Heart right ventricle (tissue), 16 donors: ENCODE data around the gene HNF4A. TPM values are rescaled to one million over a fixed set of nuclear protein-coding genes. Genes with fewer than 3 reads are reported as not detected.

Experiments used
- ATAC-seq, 8 donors: fragments of 200-7000 bp; cut with Tn5 transposase; one replicate each; pipeline ENCODE4 v1.9.1; 2020; ENCODE audit warnings: mild to moderate bottlenecking in 8 of 8, moderate library complexity in 8 of 8, moderate number of reproducible peaks in 1 of 8
- DNase-seq, 2 donors: peaks; one replicate each; pipeline ENCODE4 v3.0.0-alpha.2; 2020
- H3K27ac ChIP-seq, 10 donors: fragments of 200-600 bp; sonication (generic) in 2 of 10; one replicate each; pipeline versions ENCODE4 v1.5.0 to v1.8.0; 2020 to 2022; ENCODE audit warnings: mild to moderate bottlenecking in 3 of 10
- H3K27me3 ChIP-seq, 7 donors: fragments of 200-600 bp; one replicate each; pipeline ENCODE4 v1.8.0; 2021 to 2022; ENCODE audit warnings: mild to moderate bottlenecking in 2 of 7
- H3K36me3 ChIP-seq, 9 donors: fragments of 200-600 bp; sonication (generic) in 1 of 9; one replicate each; pipeline versions ENCODE4 v1.5.0 to v1.8.0; 2020 to 2022; ENCODE audit warnings: mild to moderate bottlenecking in 2 of 9
- H3K4me1 ChIP-seq, 9 donors: fragments of 200-600 bp; sonication (generic) in 1 of 9; one replicate each; pipeline versions ENCODE4 v1.5.0 to v1.8.0; 2020 to 2022; ENCODE audit warnings: mild to moderate bottlenecking in 4 of 9
- H3K4me3 ChIP-seq, 10 donors: fragments of 200-600 bp; sonication (generic) in 2 of 10; one replicate each; pipeline versions ENCODE4 v1.5.0 to v1.8.0; 2020 to 2022; ENCODE audit warnings: mild to moderate bottlenecking in 7 of 10, moderate library complexity in 2 of 10
- H3K9me3 ChIP-seq, 11 donors: fragments of 200-600 bp in 10 of 11; sonication (generic) in 2 of 11; one replicate each; pipeline versions ENCODE4 v1.5.0 to v1.8.0; 2013 to 2022; ENCODE audit warnings: mild to moderate bottlenecking in 2 of 11, control low read depth in 1 of 11, moderate library complexity in 1 of 11
- CTCF ChIP-seq, 9 donors: fragments of 200-600 bp; sonication (generic) in 2 of 9; IDR thresholded peaks; one replicate each; pipeline versions ENCODE4 v1.5.0 to v1.8.0; 2021 to 2022; ENCODE audit warnings: antibody characterized with exemption in 9 of 9, mild to moderate bottlenecking in 5 of 9, moderate library complexity in 1 of 9
- WGBS, 2 donors: extraction: QIAGEN DNeasy Blood & Tissue Kit; methylation state at CpG; one replicate each; pipeline ENCODE4 v1.1.7; 2013; ENCODE audit warnings: inconsistent platforms in 1 of 2; 5-methylcytosine and 5-hydroxymethylcytosine counted together
- intact Hi-C, 10 donors: fragments of 100-400 bp; cut with DNase I; formaldehyde crosslinking; loops; one replicate each; pipeline versions ENCODE4 v1.11.1 to v1.14.2; 2022
- polyA plus RNA-seq, 2 donors: library from polyadenylated mRNA; stranded (reverse); fragments of 200-250 nt; gene quantifications; one replicate each; pipeline ENCODE4 v1.2.3, GENCODE V29; 2013
- total RNA-seq, 10 donors: library from RNA; stranded (reverse); fragmentation: NEBNext Ultra II Directional in 3 of 10; extraction: Animal tissue kit (Norgen Biotek cat#: 25700) in 3 of 10; gene quantifications; one replicate each; pipeline versions ENCODE4 v1.2.1 to v1.2.4, GENCODE V29; 2021 to 2023
- donor health status: Arrhythmogenic right ventricular cardiomyopathy.
- donor health status: ischemic (EF 13 %, LVEDD 7.1; RV severe dilation, severe dysfunction).
- donor health status: healthy with polysubstance abuse.
- donor health status: DM: no; HTN: yes; CAD: no.
- donor health status: DM: no; HTN: no; CAD: no.
- donor health status: ischemic (EF 25% LVEDD 6.9; RV normal size, moderate dysfunction).
- donor health status: ischemic (EF 25% LVEDD 5.7; RV mildly dilated, moderate dysfunction).
- donor health status: healthy.
- donor health status: DM: yes; HTN: yes; CAD: no.
- donor health status: Ischemic cardiomyopathy.
- donor health status: ischemic (EF 35%, LVEDD 5.7; RV mildly dilated, moderate dysfunction).
- donor health status: nonischemic (EF 11% LVEDD 7.7; RV severe dilation, severe dysfunction).
- donor health status: DM: yes; HTN: yes; CAD: no.
- donor health status: PGD.
- donor health status: ischemic (EF 29% LVEDD 5.4; RV normal size, mild dysfunction).
- donor health status: nonischemic (EF 23%, LVEDD 6.1; RV moderate dilation, normal function).

HNF4A gene
- total and polyA plus RNA-seq, 12 donors: under 0.01 TPM; not detected in 11

- 1 to 2% methylated on average over 70 of the region's 70 CpGs for WGBS, 2 donors
- TF ChIP-seq CTCF (IDR thresholded peaks at IDR 0.05): peak; percentile 92 to 99 (median 97)
- intact Hi-C loops: loop anchor here (1.0 to 10.0 kb wide), 11 partner anchors 74 to 291 kb away; partner anchors contain the start of gene TTPAL (in 1 of the 10)
- ATAC-seq: peak; percentile 88 to 96 (median 92)
- H3K4me3 ChIP-seq: peak within 1 kb of the TSS; percentile 57 to 97 (median 79)
- H3K9me3 ChIP-seq: no peaks in the 10 kb centered on the region
- DNase-seq: peak; percentile 99
- peaks cover 0 to 44% (median 20%) of the 10 kb centered on the region in 9 donors for H3K4me1 ChIP-seq
- H3K27me3 ChIP-seq: no peaks in the 10 kb centered on the region
- peaks cover 0 to 13% (median 4%) of the 10 kb centered on the region in 9 donors for H3K36me3 ChIP-seq
- peak within 1 kb of the TSS; percentile 79 to 92 (median 86) for H3K27ac ChIP-seq
These were observed 44.5 kb upstream of the HNF4A start, which contains the start of gene FITM2 for GRCh38 chr20:44310664-44311639. TSS of gene FITM2 (minus strand) at chr20:44311202. CDS start at chr20:44311148, 54 bp downstream.

GRCh38 chr20:44314870-44315269 is 40.6 kb upstream of the HNF4A start:
- Histone ChIP-seq H3K9me3 (no peaks in the 10 kb centered on the region), H3K27ac (no peak overlapping the region), H3K27me3 (peaks cover 0 to 3% (median 0%) of the 10 kb centered on the region in 7 donors), H3K4me3 (no peak overlapping the region), H3K4me1 (peaks cover 0 to 11% (median 5%) of the 10 kb centered on the region in 9 donors), H3K36me3 (no peaks in the 10 kb centered on the region)
- intact Hi-C loops: loop anchor here in 7 of 10 donors (5.0 to 10.0 kb wide), 7 partner anchors 70 to 287 kb away; partner anchors contain the start of gene TTPAL (in 1 of the 7)
- TF ChIP-seq CTCF (IDR thresholded peaks at IDR 0.05): no peak
- DNase-seq: no peak
- no peak for ATAC-seq

- no peak overlapping the region for H3K27ac ChIP-seq
- ATAC-seq: no peak
- no peaks in the 10 kb centered on the region for H3K4me1 ChIP-seq
- TF ChIP-seq CTCF (IDR thresholded peaks at IDR 0.05): no peak
- H3K4me3 ChIP-seq: no peak overlapping the region
- no peaks in the 10 kb centered on the region for H3K9me3 ChIP-seq
- DNase-seq: no peak
- no peaks in the 10 kb centered on the region for H3K36me3 ChIP-seq
- H3K27me3 ChIP-seq: peaks cover 0 to 3% (median 0%) of the 10 kb centered on the region in 7 donors
- intact Hi-C loops: loop anchor here in 4 of 10 donors (10.0 kb wide), 4 partner anchors 65 to 195 kb away; partner anchors contain the start of gene TTPAL (in 1 of the 4)
- 96 to 97% methylated on average over 2 of the region's 2 CpGs for WGBS, 2 donors
These were observed 35.6 kb upstream of the HNF4A start for GRCh38 chr20:44319839-44320422.

GRCh38 chr20:44324343-44324742 is 31.2 kb upstream of the HNF4A start:
- Histone ChIP-seq H3K4me1 (peaks cover 0 to 8% (median 0%) of the 10 kb centered on the region in 9 donors), H3K27ac (no peak overlapping the region), H3K4me3 (no peak overlapping the region), H3K9me3 (no peaks in the 10 kb centered on the region), H3K27me3 (peaks cover 0 to 27% (median 7%) of the 10 kb centered on the region in 7 donors), H3K36me3 (no peaks in the 10 kb centered on the region)
- WGBS, 2 donors: 10% methylated on average over 1 of the region's 1 CpG
- TF ChIP-seq CTCF (IDR thresholded peaks at IDR 0.05): no peak
- intact Hi-C loops: no loop called here
- ATAC-seq (peak in 1 of 8 donors; percentile 15), DNase-seq (no peak)
